HEK293 (cell line): ENCODE results near the gene CCDC28B.

ENCODE experiments used
- CTCF ChIA-PET: fragments of 350-600 bp; formaldehyde crosslinking; extraction: SDS; loops from one replicate; lab custom pipeline; 2021; ENCODE audit warnings: antibody characterized with exemption; lab: Yijun Ruan, JAX
- POLR2A ChIA-PET: fragments of 300-600 bp; formaldehyde crosslinking; extraction: SDS; loops from one replicate; lab custom pipeline; 2020; ENCODE audit warnings: antibody characterized with exemption, inconsistent platforms; lab: Yijun Ruan, JAX
- H3K27ac ChIP-seq: fragments of 200-500 bp; sonication (Bioruptor generic); 2 replicates; pipeline ENCODE4 v1.5.1; 2014; ENCODE audit warnings: low read depth, low read length, control low read depth, inconsistent platforms; ENCODE audit errors: extremely low read depth
- H3K36me3 ChIP-seq, 2 experiments: fragments of 200-500 bp in 1 of 2; sonication (Bioruptor generic) in 1 of 2; 1 replicate in 1 of 2; 2 replicates in 1 of 2; pipeline ENCODE4 v1.5.1; 2014 to 2017; ENCODE audit warnings: inconsistent platforms in 2 of 2, low read length in 2 of 2; ENCODE audit not compliant: control insufficient read depth in 2 of 2, insufficient read depth in 1 of 2
- H3K4me1 ChIP-seq: fragments of 200-500 bp; sonication (Bioruptor generic); 2 replicates; pipeline ENCODE4 v1.5.1; 2014; ENCODE audit warnings: mild to moderate bottlenecking, low read length, inconsistent platforms; ENCODE audit not compliant: control insufficient read depth, insufficient read depth
- H3K4me3 ChIP-seq: 2 replicates; pipeline ENCODE4 v1.5.1; 2011; ENCODE audit warnings: low read depth, mild to moderate bottlenecking, control low read depth, low read length, moderate library complexity
- H3K9me3 ChIP-seq: fragments of 200-500 bp; sonication (Bioruptor generic); 2 replicates; pipeline ENCODE4 v1.5.1; 2014; ENCODE audit warnings: low read depth, low read length, inconsistent platforms; ENCODE audit not compliant: control insufficient read depth, insufficient read depth
- GLI2 ChIP-seq: fragments of 450-650 bp; formaldehyde crosslinking; IDR thresholded peaks from 2 replicates; pipeline ENCODE4; 2017; ENCODE audit warnings: missing biosample characterization, missing genetic modification characterization, low read depth, borderline replicate concordance
- GLIS2 ChIP-seq: fragments of 450-650 bp; formaldehyde crosslinking; IDR thresholded peaks from 2 replicates; pipeline ENCODE4 v1.5.1; 2016; ENCODE audit warnings: missing biosample characterization, missing genetic modification characterization
- OSR2 ChIP-seq: fragments of 450-650 bp; formaldehyde crosslinking; IDR thresholded peaks from 2 replicates; pipeline ENCODE4 v1.5.1; 2016; ENCODE audit warnings: missing biosample characterization, missing genetic modification characterization
- PRDM1 ChIP-seq: fragments of 450-650 bp; formaldehyde crosslinking; IDR thresholded peaks from 2 replicates; pipeline ENCODE4; 2016; ENCODE audit warnings: missing biosample characterization, missing genetic modification characterization
- SP2 ChIP-seq: fragments of 450-650 bp; formaldehyde crosslinking; IDR thresholded peaks from 2 replicates; pipeline ENCODE4 v1.5.1; 2016; ENCODE audit warnings: missing biosample characterization, missing genetic modification characterization
- YY1 ChIP-seq: fragments of 450-650 bp; formaldehyde crosslinking; IDR thresholded peaks from 2 replicates; pipeline ENCODE4 v1.5.1; 2018; ENCODE audit warnings: missing biosample characterization, missing genetic modification characterization
- YY2 ChIP-seq: fragments of 450-650 bp; formaldehyde crosslinking; IDR thresholded peaks from 2 replicates; pipeline ENCODE4 v1.5.1; 2016; ENCODE audit warnings: missing biosample characterization, missing genetic modification characterization
- ZBTB8A ChIP-seq: fragments of 450-650 bp; formaldehyde crosslinking; IDR thresholded peaks from 2 replicates; pipeline ENCODE4 v1.5.1; 2016; ENCODE audit warnings: missing biosample characterization, missing genetic modification characterization
- ZNF211 ChIP-seq: fragments of 450-650 bp; formaldehyde crosslinking; IDR thresholded peaks from 2 replicates; pipeline ENCODE4 v1.5.1; 2016; ENCODE audit warnings: low read depth, missing biosample characterization, missing genetic modification characterization
- ZNF335 ChIP-seq: fragments of 450-650 bp; formaldehyde crosslinking; conservative IDR thresholded peaks from 2 replicates; pipeline ENCODE4 v1.5.1; 2016; ENCODE audit warnings: missing biosample characterization, missing genetic modification characterization
- ZNF341 ChIP-seq: fragments of 450-650 bp; formaldehyde crosslinking; IDR thresholded peaks from 2 replicates; pipeline ENCODE4; 2016; ENCODE audit warnings: low read depth, missing biosample characterization, missing genetic modification characterization
- ZNF394 ChIP-seq: fragments of 450-650 bp; formaldehyde crosslinking; IDR thresholded peaks from 2 replicates; pipeline ENCODE4 v1.5.1; 2016; ENCODE audit warnings: missing biosample characterization, missing genetic modification characterization, mild to moderate bottlenecking, moderate library complexity, borderline replicate concordance
- ZNF404 ChIP-seq: fragments of 450-650 bp; formaldehyde crosslinking; IDR thresholded peaks from 2 replicates; pipeline ENCODE4 v1.5.1; 2017; ENCODE audit warnings: missing biosample characterization, missing genetic modification characterization
- ZNF548 ChIP-seq: fragments of 450-650 bp; formaldehyde crosslinking; IDR thresholded peaks from 2 replicates; pipeline ENCODE4 v1.5.1; 2016; ENCODE audit warnings: missing biosample characterization, missing genetic modification characterization
- ZNF670 ChIP-seq: fragments of 450-650 bp; formaldehyde crosslinking; IDR thresholded peaks from 2 replicates; pipeline ENCODE4 v1.5.1; 2016; ENCODE audit warnings: missing biosample characterization, missing genetic modification characterization, low read depth
- ZNF76 ChIP-seq: fragments of 450-650 bp; formaldehyde crosslinking; IDR thresholded peaks from 2 replicates; pipeline ENCODE4; 2016; ENCODE audit warnings: low read depth, missing biosample characterization, missing genetic modification characterization, borderline replicate concordance
- ZNF791 ChIP-seq: fragments of 450-650 bp; formaldehyde crosslinking; IDR thresholded peaks from 2 replicates; pipeline ENCODE4 v1.5.1; 2016; ENCODE audit warnings: missing biosample characterization, missing genetic modification characterization
- TF ChIP-seq, protein P1 (sequence below): fragments of 450-650 bp; formaldehyde crosslinking; IDR thresholded peaks from 2 replicates; pipeline ENCODE4 v1.5.1; 2016; ENCODE audit warnings: missing biosample characterization, missing genetic modification characterization
- TF ChIP-seq, protein P2 (sequence below): fragments of 450-650 bp; formaldehyde crosslinking; IDR thresholded peaks from 2 replicates; pipeline ENCODE4 v1.5.1; 2017; ENCODE audit warnings: missing biosample characterization, mild to moderate bottlenecking, missing genetic modification characterization, moderate library complexity
- TF ChIP-seq, protein P3 (sequence below): fragments of 450-650 bp; IDR thresholded peaks from 2 replicates; pipeline ENCODE4 v1.5.1; 2018; ENCODE audit warnings: missing biosample characterization, mild to moderate bottlenecking, missing genetic modification characterization
- TF ChIP-seq, protein P4 (sequence below): fragments of 450-650 bp; formaldehyde crosslinking; IDR thresholded peaks from 2 replicates; pipeline ENCODE4 v1.5.1; 2017; ENCODE audit warnings: missing biosample characterization, missing genetic modification characterization

The CCDC28B gene

DNA sequence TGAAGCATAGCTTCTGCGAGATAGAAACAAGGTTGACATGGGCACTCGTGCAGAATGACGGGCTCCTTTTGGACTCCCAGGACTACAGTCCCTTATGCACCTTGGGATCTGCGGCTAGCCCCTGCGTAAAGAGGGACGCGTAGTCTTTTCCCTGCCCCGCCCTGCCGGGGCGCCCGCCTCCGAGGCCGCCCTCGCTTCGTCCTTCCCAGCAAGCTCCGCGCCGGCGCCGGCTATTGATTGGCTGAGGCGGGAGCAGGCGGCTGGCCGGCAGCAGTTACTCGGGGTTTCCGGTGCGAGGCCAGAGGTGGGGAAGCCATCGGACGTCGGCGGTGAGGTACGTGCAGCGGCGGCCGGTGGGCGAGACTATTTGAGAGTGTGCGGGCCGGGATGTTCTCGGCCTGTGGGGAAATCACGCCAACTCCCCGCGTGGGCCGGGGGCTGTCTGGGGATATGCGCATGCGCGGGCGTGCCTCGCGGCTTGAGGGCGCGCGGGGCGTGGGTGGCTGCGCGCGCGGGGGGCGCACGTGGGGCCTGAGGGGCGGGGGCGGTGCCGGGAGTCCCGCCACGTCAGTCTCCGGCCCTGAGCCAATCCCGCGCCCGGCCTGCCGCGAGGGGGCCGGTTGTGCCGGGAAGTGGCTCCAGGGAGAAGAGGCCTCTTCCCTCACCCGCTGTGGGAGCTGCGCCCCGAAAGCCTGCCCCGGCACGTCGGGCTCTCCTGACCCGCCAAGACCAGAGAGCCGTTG lies 20.8 kb upstream of the CCDC28B start, which contains the start of gene TXLNA (continued):
- no peak for TF ChIP-seq PRDM1 (tag by site-specific recombination)
- TF ChIP-seq, protein P1, sequence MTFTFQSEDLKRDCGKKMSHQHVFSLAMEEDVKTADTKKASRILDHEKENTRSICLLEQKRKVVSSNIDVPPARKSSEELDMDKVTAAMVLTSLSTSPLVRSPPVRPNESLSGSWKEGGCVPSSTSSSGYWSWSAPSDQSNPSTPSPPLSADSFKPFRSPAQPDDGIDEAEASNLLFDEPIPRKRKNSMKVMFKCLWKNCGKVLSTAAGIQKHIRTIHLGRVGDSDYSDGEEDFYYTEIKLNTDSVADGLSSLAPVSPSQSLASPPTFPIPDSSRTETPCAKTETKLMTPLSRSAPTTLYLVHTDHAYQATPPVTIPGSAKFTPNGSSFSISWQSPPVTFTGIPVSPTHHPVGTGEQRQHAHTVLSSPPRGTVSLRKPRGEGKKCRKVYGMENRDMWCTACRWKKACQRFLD, result no peak
- no peak for TF ChIP-seq YY2 (tag by site-specific recombination)
- no peak for TF ChIP-seq ZNF548 (tag by site-specific recombination)
- no peak for TF ChIP-seq ZNF211 (tag by site-specific recombination)
- TF ChIP-seq YY1, result no peak; the same call in 1 of the 2 replicates
- TF ChIP-seq ZNF404 (tag by site-specific recombination), result no peak
- TF ChIP-seq, protein P2, sequence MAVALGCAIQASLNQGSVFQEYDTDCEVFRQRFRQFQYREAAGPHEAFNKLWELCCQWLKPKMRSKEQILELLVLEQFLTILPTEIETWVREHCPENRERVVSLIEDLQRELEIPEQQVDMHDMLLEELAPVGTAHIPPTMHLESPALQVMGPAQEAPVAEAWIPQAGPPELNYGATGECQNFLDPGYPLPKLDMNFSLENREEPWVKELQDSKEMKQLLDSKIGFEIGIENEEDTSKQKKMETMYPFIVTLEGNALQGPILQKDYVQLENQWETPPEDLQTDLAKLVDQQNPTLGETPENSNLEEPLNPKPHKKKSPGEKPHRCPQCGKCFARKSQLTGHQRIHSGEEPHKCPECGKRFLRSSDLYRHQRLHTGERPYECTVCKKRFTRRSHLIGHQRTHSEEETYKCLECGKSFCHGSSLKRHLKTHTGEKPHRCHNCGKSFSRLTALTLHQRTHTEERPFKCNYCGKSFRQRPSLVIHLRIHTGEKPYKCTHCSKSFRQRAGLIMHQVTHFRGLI, result peak; percentile 34; the same call in 1 of the 2 replicates
- no peak for TF ChIP-seq GLI2
- TF ChIP-seq ZNF76 (tag by site-specific recombination), result peak; percentile 90
- TF ChIP-seq, protein P3, sequence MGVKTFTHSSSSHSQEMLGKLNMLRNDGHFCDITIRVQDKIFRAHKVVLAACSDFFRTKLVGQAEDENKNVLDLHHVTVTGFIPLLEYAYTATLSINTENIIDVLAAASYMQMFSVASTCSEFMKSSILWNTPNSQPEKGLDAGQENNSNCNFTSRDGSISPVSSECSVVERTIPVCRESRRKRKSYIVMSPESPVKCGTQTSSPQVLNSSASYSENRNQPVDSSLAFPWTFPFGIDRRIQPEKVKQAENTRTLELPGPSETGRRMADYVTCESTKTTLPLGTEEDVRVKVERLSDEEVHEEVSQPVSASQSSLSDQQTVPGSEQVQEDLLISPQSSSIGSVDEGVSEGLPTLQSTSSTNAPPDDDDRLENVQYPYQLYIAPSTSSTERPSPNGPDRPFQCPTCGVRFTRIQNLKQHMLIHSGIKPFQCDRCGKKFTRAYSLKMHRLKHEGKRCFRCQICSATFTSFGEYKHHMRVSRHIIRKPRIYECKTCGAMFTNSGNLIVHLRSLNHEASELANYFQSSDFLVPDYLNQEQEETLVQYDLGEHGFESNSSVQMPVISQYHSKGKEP (tag by site-specific recombination), result no peak
- no peak for TF ChIP-seq ZNF670 (tag by site-specific recombination)
- TF ChIP-seq, protein P4, sequence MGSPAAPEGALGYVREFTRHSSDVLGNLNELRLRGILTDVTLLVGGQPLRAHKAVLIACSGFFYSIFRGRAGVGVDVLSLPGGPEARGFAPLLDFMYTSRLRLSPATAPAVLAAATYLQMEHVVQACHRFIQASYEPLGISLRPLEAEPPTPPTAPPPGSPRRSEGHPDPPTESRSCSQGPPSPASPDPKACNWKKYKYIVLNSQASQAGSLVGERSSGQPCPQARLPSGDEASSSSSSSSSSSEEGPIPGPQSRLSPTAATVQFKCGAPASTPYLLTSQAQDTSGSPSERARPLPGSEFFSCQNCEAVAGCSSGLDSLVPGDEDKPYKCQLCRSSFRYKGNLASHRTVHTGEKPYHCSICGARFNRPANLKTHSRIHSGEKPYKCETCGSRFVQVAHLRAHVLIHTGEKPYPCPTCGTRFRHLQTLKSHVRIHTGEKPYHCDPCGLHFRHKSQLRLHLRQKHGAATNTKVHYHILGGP, result no peak

DNA sequence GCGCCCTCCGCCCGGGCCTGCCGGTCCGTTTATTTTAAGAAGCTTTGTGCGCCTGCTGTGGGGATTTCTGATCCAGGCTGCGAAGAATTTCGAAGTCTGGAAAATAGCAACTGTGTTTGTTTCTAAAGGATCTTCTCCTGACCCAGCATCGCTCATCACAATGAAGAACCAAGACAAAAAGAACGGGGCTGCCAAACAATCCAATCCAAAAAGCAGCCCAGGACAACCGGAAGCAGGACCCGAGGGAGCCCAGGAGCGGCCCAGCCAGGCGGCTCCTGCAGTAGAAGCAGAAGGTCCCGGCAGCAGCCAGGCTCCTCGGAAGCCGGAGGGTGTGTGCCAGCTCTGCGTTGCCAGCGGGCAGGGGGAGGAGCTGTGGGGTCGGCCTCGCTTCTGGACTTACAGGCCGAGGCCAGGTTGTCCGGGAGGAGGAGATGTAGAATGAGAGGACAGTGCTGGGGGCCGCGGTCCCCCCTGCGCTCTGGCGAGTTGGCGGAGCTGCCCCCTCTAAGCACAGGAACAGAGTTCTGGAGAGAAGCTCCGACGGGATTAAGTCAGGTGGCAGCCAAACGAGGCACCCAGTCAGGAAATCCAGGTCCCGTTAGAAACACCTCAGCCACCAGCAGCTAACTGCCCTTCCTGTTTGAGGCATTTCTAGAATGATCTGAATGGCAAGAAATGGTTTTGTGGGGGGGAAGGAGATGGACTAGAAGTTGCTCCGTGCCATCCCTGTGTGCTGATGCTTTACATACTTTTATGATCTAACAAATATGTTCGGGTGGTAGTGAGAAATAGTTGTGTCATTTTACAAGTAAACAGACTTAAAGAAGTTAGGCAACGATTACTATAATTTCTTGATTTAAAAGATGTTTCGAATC lies 20.0 kb upstream of the CCDC28B start:
- POLR2A ChIA-PET, result interaction anchor here (0.6 to 2.7 kb wide), 11 partner anchors 12 to 214 kb away, joined by 3 to 26 read pairs (median 8); partner anchors contain the start of genes BSDC1, CCDC28B, IQCC and KPNA6
- Histone ChIP-seq H3K27ac (peak overlapping the region; percentile 76), H3K4me3 (peak overlapping the region; percentile 75), H3K36me3 (peaks cover 24 to 43% of the 10 kb centered on the region in 2 experiments), H3K9me3 (no peaks in the 10 kb centered on the region), H3K4me1 (peaks cover 6% of the 10 kb centered on the region; the same call in 1 of the 2 replicates)
- peak; percentile 66 for TF ChIP-seq OSR2 (tag by site-specific recombination)
- TF ChIP-seq GLIS2, result peak; percentile 52
- TF ChIP-seq ZNF335 (tag by site-specific recombination), result peak; percentile 43; the same call in 1 of the 2 replicates
- TF ChIP-seq ZNF394 (tag by site-specific recombination), result peak; percentile 15; the same call in 1 of the 2 replicates
- no peak for TF ChIP-seq ZBTB8A (tag by site-specific recombination)
- TF ChIP-seq ZNF791 (tag by site-specific recombination), result no peak
- peak; percentile 30; the same call in 1 of the 2 replicates for TF ChIP-seq ZNF341 (tag by site-specific recombination)
- 0 out of 2 replicates have a peak, but pooled peaks have one; percentile 52 for TF ChIP-seq SP2
- CTCF ChIA-PET, result interaction anchor here (0.7 to 1.6 kb wide), 2 partner anchors 21 to 107 kb away, joined by 3 to 5 read pairs; partner anchors contain the start of gene TMEM39B
